Chondrocyte (in vitro differentiated cells): Measurements from ENCODE around the gene IRF9. TPM values are rescaled to one million over a fixed set of nuclear protein-coding genes. Genes with fewer than 3 reads are reported as not detected.
A peak's percentile ranks its signal among the peaks of the same experiment; 100 is the strongest.

Source experiments
- DNase-seq: peaks from one replicate; pipeline ENCODE4 v3.0.0; 2021; ENCODE audit warnings: mixed read lengths, low spot score
- H3K27ac Mint-ChIP-seq: one replicate; pipeline ENCODE4 v1.8.0; 2021; ENCODE audit warnings: mild to moderate bottlenecking, moderate library complexity, mixed read lengths; ENCODE audit not compliant: unreplicated experiment
- H3K27me3 Mint-ChIP-seq: 2 replicates; pipeline ENCODE4 v1.8.0; 2021; ENCODE audit warnings: low read depth, mixed read lengths
- H3K36me3 Mint-ChIP-seq: 2 replicates; pipeline ENCODE4 v1.8.0; 2021; ENCODE audit warnings: low read depth, mixed read lengths
- H3K4me1 Mint-ChIP-seq: 2 replicates; pipeline ENCODE4 v1.8.0; 2021; ENCODE audit warnings: low read depth, mild to moderate bottlenecking, mixed read lengths
- H3K4me3 Mint-ChIP-seq: one replicate; pipeline ENCODE4 v1.8.0; 2021; ENCODE audit warnings: mild to moderate bottlenecking, moderate library complexity, mixed read lengths; ENCODE audit not compliant: unreplicated experiment
- H3K9me3 Mint-ChIP-seq: 2 replicates; pipeline ENCODE4 v1.8.0; 2021; ENCODE audit warnings: low read depth, mixed read lengths
- total RNA-seq: library from RNA; stranded (reverse); gene quantifications from 3 replicates; pipeline ENCODE4 v1.2.1, GENCODE V29; 2021
- TF ChIP-seq, protein P1 (sequence below): fragments of 200-600 bp; sonication (generic); IDR thresholded peaks from 2 replicates; pipeline ENCODE4 v1.5.0; 2021; ENCODE audit warnings: antibody characterized with exemption, mild to moderate bottlenecking, moderate library complexity

Gene IRF9
- total RNA-seq, 1 donor from 2014 or later = 38.4 TPM

DNA sequence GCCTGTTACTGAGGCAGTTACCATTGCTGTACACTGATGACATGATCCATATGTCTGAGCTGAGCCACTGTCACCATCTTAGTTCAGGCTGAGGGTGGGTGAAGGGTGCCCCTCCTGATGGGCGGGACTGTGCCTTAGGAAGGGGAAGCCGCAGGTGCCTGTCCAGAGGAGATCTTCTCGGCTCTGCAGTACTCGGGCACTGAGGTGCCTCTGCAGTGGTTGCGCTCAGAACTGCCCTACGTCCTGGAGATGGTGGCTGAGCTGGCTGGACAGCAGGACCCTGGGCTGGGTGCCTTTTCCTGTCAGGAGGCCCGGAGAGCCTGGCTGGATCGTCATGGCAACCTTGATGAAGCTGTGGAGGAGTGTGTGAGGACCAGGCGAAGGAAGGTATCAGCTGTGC lies 10.1 kb upstream of the IRF9 start:
- no peaks in the 10 kb centered on the region for H3K27me3 Mint-ChIP-seq
- H3K9me3 Mint-ChIP-seq = no peaks in the 10 kb centered on the region
- peaks cover 19% of the 10 kb centered on the region for H3K36me3 Mint-ChIP-seq
- no peak overlapping the region for H3K27ac Mint-ChIP-seq
- H3K4me1 Mint-ChIP-seq = peaks cover 21% of the 10 kb centered on the region
- DNase-seq = peak; percentile 79
- no peak overlapping the region for H3K4me3 Mint-ChIP-seq
- TF ChIP-seq, protein P1, sequence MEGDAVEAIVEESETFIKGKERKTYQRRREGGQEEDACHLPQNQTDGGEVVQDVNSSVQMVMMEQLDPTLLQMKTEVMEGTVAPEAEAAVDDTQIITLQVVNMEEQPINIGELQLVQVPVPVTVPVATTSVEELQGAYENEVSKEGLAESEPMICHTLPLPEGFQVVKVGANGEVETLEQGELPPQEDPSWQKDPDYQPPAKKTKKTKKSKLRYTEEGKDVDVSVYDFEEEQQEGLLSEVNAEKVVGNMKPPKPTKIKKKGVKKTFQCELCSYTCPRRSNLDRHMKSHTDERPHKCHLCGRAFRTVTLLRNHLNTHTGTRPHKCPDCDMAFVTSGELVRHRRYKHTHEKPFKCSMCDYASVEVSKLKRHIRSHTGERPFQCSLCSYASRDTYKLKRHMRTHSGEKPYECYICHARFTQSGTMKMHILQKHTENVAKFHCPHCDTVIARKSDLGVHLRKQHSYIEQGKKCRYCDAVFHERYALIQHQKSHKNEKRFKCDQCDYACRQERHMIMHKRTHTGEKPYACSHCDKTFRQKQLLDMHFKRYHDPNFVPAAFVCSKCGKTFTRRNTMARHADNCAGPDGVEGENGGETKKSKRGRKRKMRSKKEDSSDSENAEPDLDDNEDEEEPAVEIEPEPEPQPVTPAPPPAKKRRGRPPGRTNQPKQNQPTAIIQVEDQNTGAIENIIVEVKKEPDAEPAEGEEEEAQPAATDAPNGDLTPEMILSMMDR = no peak

- Mint-ChIP-seq H3K4me1 (peaks cover 17% of the 10 kb centered on the region), H3K27ac (no peak overlapping the region), H3K4me3 (no peak overlapping the region), H3K27me3 (no peaks in the 10 kb centered on the region), H3K9me3 (no peaks in the 10 kb centered on the region), H3K36me3 (peaks cover 20% of the 10 kb centered on the region)
- TF ChIP-seq, protein P1 = no peak
- peak; percentile 82 for DNase-seq
These were observed 9.5 kb upstream of the IRF9 start for GRCh38 chr14:24151404-24152080.

- Mint-ChIP-seq H3K9me3 (no peaks in the 10 kb centered on the region), H3K4me3 (no peak overlapping the region), H3K36me3 (peaks cover 23% of the 10 kb centered on the region), H3K27ac (no peak overlapping the region), H3K27me3 (no peaks in the 10 kb centered on the region), H3K4me1 (no peaks in the 10 kb centered on the region)
- DNase-seq = peak; percentile 57
- TF ChIP-seq, protein P1 = no peak
These were observed 6.0 kb upstream of the IRF9 start for GRCh38 chr14:24155100-24155499.

- no peak for DNase-seq
- Mint-ChIP-seq H3K4me1 (peaks cover 11% of the 10 kb centered on the region), H3K27ac (no peak overlapping the region), H3K4me3 (no peak overlapping the region), H3K36me3 (peaks cover 20% of the 10 kb centered on the region), H3K9me3 (no peaks in the 10 kb centered on the region), H3K27me3 (no peaks in the 10 kb centered on the region)
- TF ChIP-seq, protein P1 = no peak
These were observed 4.2 kb upstream of the IRF9 start for GRCh38 chr14:24156840-24157239.

- peaks cover 19% of the 10 kb centered on the region for H3K36me3 Mint-ChIP-seq
- no peaks in the 10 kb centered on the region for H3K9me3 Mint-ChIP-seq
- H3K27ac Mint-ChIP-seq = no peak overlapping the region
- no peaks in the 10 kb centered on the region for H3K27me3 Mint-ChIP-seq
- peaks cover 16% of the 10 kb centered on the region for H3K4me1 Mint-ChIP-seq
- TF ChIP-seq, protein P1 = no peak
- peak; percentile 49 for DNase-seq
- no peak overlapping the region for H3K4me3 Mint-ChIP-seq
These were observed 3.7 kb upstream of the IRF9 start for GRCh38 chr14:24157331-24157730.
